Gastroesophageal sphincter (tissue), 4 donors: ENCODE results near the gene FBLN1. TPM values are rescaled to one million over a fixed set of nuclear protein-coding genes. Genes with fewer than 3 reads are reported as not detected.
A peak's percentile ranks its signal among the peaks of the same experiment; 100 is the strongest.

Experiments
- ATAC-seq: fragments of 150-250 bp; one replicate; pipeline ENCODE4 v1.9.1; 2016; ENCODE audit warnings: mild to moderate bottlenecking, moderate library complexity
- H3K27ac ChIP-seq, 4 donors: fragments of 200-600 bp; sonication (generic) in 3 of 4; 1 replicate in 3 of 4; 2 replicates in 1 of 4; pipeline ENCODE4 v1.5.1; 2016 to 2019
- H3K27me3 ChIP-seq: fragments of 200-600 bp; sonication (generic); one replicate; pipeline ENCODE4 v1.5.1; 2019
- H3K36me3 ChIP-seq, 2 donors: fragments of 200-600 bp; sonication (generic); one replicate each; pipeline ENCODE4 v1.5.1; 2019; ENCODE audit warnings: control low read depth in 1 of 2
- H3K4me1 ChIP-seq, 3 donors: fragments of 200-600 bp; sonication (generic); 1 replicate in 2 of 3; 2 replicates in 1 of 3; pipeline ENCODE4 v1.5.1; 2016 to 2019; ENCODE audit warnings: control low read depth in 2 of 3
- H3K4me3 ChIP-seq, 2 donors: fragments of 200-600 bp; sonication (generic); one replicate each; pipeline ENCODE4 v1.5.1; 2019; ENCODE audit warnings: mild to moderate bottlenecking in 1 of 2, moderate library complexity in 1 of 2
- H3K9me3 ChIP-seq, 3 donors: fragments of 200-600 bp; sonication (generic); one replicate each; pipeline ENCODE4 v1.5.1; 2017 to 2019; ENCODE audit warnings: control low read depth in 2 of 3
- CTCF ChIP-seq, 4 experiments: fragments of 200-600 bp in 2 of 4; fragments of 450-650 bp in 2 of 4; sonication (generic) in 1 of 4; IDR thresholded peaks; one replicate each; pipeline ENCODE4 v1.5.1; 2017 to 2019; ENCODE audit warnings: antibody characterized with exemption in 4 of 4, mild to moderate bottlenecking in 2 of 4, moderate library complexity in 2 of 4
- EP300 ChIP-seq: sonication (generic); formaldehyde crosslinking; IDR thresholded peaks from one replicate; pipeline ENCODE4 v1.6.1; 2017; ENCODE audit warnings: antibody characterized with exemption, mild to moderate bottlenecking
- POLR2A ChIP-seq, 2 donors: fragments of 450-650 bp; IDR thresholded peaks; one replicate each; pipeline ENCODE4 v1.6.1; 2017; ENCODE audit warnings: antibody characterized with exemption in 2 of 2, mild to moderate bottlenecking in 2 of 2, moderate library complexity in 1 of 2
- POLR2AphosphoS5 ChIP-seq: sonication (generic); formaldehyde crosslinking; IDR thresholded peaks from one replicate; pipeline ENCODE4 v1.6.1; 2017; ENCODE audit warnings: antibody characterized with exemption
- WGBS, 2 donors: methylation state at CpG; one replicate each; pipeline ENCODE4 v1.1.5; 2018; ENCODE audit warnings: low coverage in 1 of 2; 5-methylcytosine and 5-hydroxymethylcytosine counted together
- total RNA-seq, 4 donors: library from RNA; depleted of rRNA; stranded (reverse); fragments of >200 nt; gene quantifications; one replicate each; pipeline ENCODE4 v1.1.0, GENCODE V29; 2016

FBLN1 gene
- total RNA-seq, 4 donors from 2014 or later: 241 to 597 (median 382) TPM

GRCh38 chr22:45516163-45516562, 13.5 kb downstream of the FBLN1 start:
- ATAC-seq: no peak
- no peak overlapping the region for H3K4me3 ChIP-seq
- TF ChIP-seq POLR2AphosphoS5 (no peak), EP300 (no peak), CTCF (IDR thresholded peaks at IDR 0.05) (no peak), POLR2A (IDR thresholded peaks at IDR 0.05) (no peak)
- peaks cover 0 to 73% (median 4%) of the 10 kb centered on the region in 3 donors for H3K4me1 ChIP-seq
- no peaks in the 10 kb centered on the region for H3K9me3 ChIP-seq
- H3K27ac ChIP-seq: peak overlapping the region in 3 of 4 donors; percentile 50 to 77 (median 68)
- WGBS, 2 donors: 58 to 95% methylated on average over 5 to 7 of the region's 7 CpGs
- H3K36me3 ChIP-seq: peaks cover 0 to 10% of the 10 kb centered on the region in 2 donors
- peaks cover 23% of the 10 kb centered on the region for H3K27me3 ChIP-seq

GRCh38 chr22:45516923-45517675, 14.4 kb downstream of the FBLN1 start:
- Histone ChIP-seq H3K4me1 (peaks cover 0 to 66% (median 4%) of the 10 kb centered on the region in 3 donors), H3K36me3 (peaks cover 0 to 17% of the 10 kb centered on the region in 2 donors), H3K4me3 (no peak overlapping the region), H3K9me3 (no peaks in the 10 kb centered on the region), H3K27ac (peak overlapping the region in 3 of 4 donors; percentile 50 to 77 (median 68)), H3K27me3 (peaks cover 23% of the 10 kb centered on the region)
- WGBS, 2 donors: 63 to 80% methylated on average over 1 to 5 of the region's 18 CpGs
- ATAC-seq: no peak
- no peak for TF ChIP-seq CTCF (IDR thresholded peaks at IDR 0.05)
- TF ChIP-seq POLR2AphosphoS5: peak; percentile 20

GRCh38 chr22:45518136-45518535, 15.5 kb downstream of the FBLN1 start:
- peaks cover 0 to 60% (median 4%) of the 10 kb centered on the region in 3 donors for H3K4me1 ChIP-seq
- peaks cover 23% of the 10 kb centered on the region for H3K27me3 ChIP-seq
- H3K9me3 ChIP-seq: no peaks in the 10 kb centered on the region
- peaks cover 0 to 17% of the 10 kb centered on the region in 2 donors for H3K36me3 ChIP-seq
- no peak for ATAC-seq
- peak overlapping the region in 3 of 4 donors; percentile 17 to 47 (median 44) for H3K27ac ChIP-seq
- TF ChIP-seq EP300 (no peak), CTCF (IDR thresholded peaks at IDR 0.05) (no peak), POLR2AphosphoS5 (no peak), POLR2A (IDR thresholded peaks at IDR 0.05) (no peak)
- no peak overlapping the region for H3K4me3 ChIP-seq
- WGBS, 2 donors: 64 to 91% methylated on average over 2 to 5 of the region's 7 CpGs

GRCh38 chr22:45518580-45518991, 15.9 kb downstream of the FBLN1 start:
- TF ChIP-seq POLR2AphosphoS5 (no peak), CTCF (IDR thresholded peaks at IDR 0.05) (no peak), EP300 (no peak), POLR2A (IDR thresholded peaks at IDR 0.05) (no peak)
- WGBS, 2 donors: 79 to 93% methylated on average over 6 to 7 of the region's 17 CpGs
- no peak for ATAC-seq
- peak overlapping the region in 3 of 4 donors; percentile 17 to 47 (median 44) for H3K27ac ChIP-seq
- H3K36me3 ChIP-seq: peaks cover 0 to 17% of the 10 kb centered on the region in 2 donors
- H3K27me3 ChIP-seq: peaks cover 23% of the 10 kb centered on the region
- no peak overlapping the region for H3K4me3 ChIP-seq
- peaks cover 0 to 57% (median 4%) of the 10 kb centered on the region in 3 donors for H3K4me1 ChIP-seq
- no peaks in the 10 kb centered on the region for H3K9me3 ChIP-seq

- ATAC-seq: no peak
- Histone ChIP-seq H3K36me3 (peaks cover 0 to 22% of the 10 kb centered on the region in 2 donors), H3K27ac (peak overlapping the region in 3 of 4 donors; percentile 14 to 43 (median 33)), H3K9me3 (no peaks in the 10 kb centered on the region), H3K4me1 (peaks cover 0 to 54% (median 11%) of the 10 kb centered on the region in 3 donors), H3K27me3 (peaks cover 12% of the 10 kb centered on the region), H3K4me3 (no peak overlapping the region)
- TF ChIP-seq POLR2A (IDR thresholded peaks at IDR 0.05): no peak
- no peak for TF ChIP-seq EP300
- no peak for TF ChIP-seq CTCF (IDR thresholded peaks at IDR 0.05)
- no peak for TF ChIP-seq POLR2AphosphoS5
- 86% methylated on average over 2 of the region's 5 CpGs; no CpG with 5 or more reads in 1 of the 2 donors for WGBS, 2 donors
These were observed 18.5 kb downstream of the FBLN1 start for GRCh38 chr22:45521178-45521577.
